GM19324 (cell line): ENCODE data around the gene OR10G7.

Experiments
- ATAC-seq: cut with Tn5 transposase; IDR thresholded peaks from one replicate; pipeline ENCODE4 v1.9.1; 2021; ENCODE audit warnings: mild to moderate bottlenecking, moderate library complexity; ENCODE audit not compliant: unreplicated experiment, low FRiP score

Gene OR10G7

GRCh38 chr11:124041254-124041653, at the start of gene OR10G7:
Gene OR10G7 (minus strand): TSS chr11:124041325. CDS start chr11:124039001, 2,324 bp downstream.
- ATAC-seq: no peak

DNA sequence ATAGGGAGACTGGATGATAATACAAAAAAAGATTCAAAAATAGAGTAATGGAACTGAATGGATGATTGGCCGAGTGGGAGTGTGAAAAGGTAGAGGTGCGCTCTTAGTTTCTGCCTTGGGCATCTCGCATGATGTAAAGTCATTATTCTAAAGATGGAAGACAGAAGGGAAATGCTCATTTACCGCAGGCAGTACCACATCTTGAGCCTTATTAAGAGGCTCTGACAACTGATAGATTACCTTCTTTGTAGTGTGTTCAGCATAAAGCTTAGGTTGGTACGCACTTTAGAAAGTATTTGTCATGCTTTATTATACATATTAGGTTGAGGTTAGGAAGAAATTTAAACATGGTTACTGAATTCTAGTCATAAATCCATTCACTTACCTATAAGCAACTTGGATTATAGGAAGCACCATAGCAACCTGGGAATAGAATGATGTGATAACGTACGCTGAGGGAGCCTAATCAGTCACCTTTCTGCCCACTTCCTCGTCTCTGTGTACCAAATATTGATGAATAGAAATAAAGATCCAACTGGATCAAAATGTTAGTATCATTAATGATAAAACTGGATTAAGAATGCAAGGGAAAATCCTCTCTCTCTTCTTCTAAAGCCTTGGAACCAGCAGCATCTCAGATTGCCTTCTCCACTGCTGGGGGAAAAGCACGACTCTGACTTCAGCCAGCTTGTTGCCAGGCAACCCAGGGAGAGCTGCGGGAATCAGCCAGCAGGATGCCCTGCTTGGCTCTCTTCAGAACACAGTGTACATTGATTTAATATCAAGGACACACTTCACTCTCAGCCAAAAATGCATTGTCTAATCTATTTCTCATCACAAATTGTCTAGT, 45.1 kb upstream of the OR10G7 start:
- ATAC-seq: no peak

DNA sequence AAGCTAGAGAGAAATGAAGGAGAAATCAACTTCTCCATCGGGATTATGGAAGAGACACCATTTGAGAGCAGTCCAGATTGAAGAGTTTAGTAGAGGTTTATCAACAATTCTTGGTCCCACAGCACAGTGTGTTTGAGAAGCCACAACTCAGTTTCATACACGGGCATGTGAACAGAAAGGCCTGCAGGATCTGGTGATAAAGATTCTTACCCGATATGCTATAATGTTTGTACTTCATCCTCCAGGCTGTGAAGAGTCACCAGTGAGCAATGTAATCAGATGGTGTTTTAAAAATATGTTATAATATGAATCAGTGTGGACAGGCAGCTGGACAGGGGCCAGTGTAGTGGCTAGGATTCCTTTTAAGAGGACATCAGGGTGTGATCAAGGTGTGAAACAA, 44.5 kb upstream of the OR10G7 start:
- no peak for ATAC-seq

- ATAC-seq: no peak
Observed at GRCh38 chr11:124082371-124082770, 41.2 kb upstream of the OR10G7 start.

- no peak for ATAC-seq
Observed at GRCh38 chr11:124081483-124081882, 40.4 kb upstream of the OR10G7 start.

DNA sequence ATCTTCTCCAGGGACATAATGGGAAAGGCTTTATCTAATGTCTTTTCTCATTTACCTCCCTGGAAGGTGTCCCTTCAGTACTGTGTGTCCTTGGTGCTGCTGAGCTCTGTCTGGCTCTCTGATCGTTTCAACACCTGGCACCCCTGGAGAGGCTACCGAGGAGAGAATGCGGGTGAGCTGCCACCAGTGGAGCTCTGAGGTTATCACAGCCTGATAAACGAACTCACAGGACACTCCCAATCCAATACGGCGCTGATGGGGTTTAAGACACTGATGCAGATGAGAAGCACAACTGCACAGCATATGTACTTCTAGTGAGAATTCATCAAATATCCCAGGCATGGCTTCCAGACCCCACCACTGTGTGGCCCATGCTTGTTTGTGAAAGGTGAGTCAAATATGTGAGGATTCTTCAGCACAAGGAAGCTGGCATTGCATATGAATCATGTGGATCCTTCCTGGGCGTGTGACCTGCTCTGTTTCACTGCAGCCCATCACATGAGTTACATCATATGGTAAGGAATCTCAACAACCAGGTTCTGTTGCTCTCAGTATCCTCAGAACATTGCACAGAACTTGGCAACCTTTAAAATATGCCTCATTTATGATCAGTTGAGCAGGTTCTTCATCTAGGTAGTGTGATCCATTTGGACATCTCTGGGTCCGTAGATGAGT, 39.3 kb upstream of the OR10G7 start:
- ATAC-seq: no peak

GRCh38 chr11:124079631-124080326, 38.7 kb upstream of the OR10G7 start:
- ATAC-seq: no peak

GRCh38 chr11:124078591-124078990, 37.5 kb upstream of the OR10G7 start:
- ATAC-seq: no peak

- no peak for ATAC-seq
Observed at GRCh38 chr11:124077266-124077665, 36.1 kb upstream of the OR10G7 start.

- ATAC-seq: peak; percentile 64
Observed at GRCh38 chr11:124075841-124076651, 34.9 kb upstream of the OR10G7 start.

GRCh38 chr11:124075492-124075840, 34.3 kb upstream of the OR10G7 start:
- no peak for ATAC-seq

DNA sequence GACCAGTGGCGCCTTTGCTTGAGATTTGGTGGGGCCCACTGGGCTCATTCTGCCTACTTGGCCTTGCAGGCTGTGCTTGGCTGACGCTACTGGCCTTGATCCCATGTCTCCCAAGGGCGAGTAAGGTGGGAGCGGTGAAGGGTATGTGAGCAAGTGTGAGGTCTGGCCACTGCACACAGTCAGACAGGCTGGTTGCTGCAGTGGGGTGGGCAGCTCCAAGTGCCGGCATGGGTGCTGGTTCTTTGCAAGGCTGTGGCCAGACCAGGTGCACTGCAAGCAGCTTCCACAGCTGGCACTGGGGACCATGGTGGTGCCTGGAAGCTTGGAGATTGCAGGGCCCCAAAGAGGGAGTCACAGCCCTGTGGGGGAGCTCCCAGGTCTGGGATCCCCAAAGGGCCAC, 33.4 kb upstream of the OR10G7 start:
- ATAC-seq: no peak

- no peak for ATAC-seq
Observed at GRCh38 chr11:124072147-124072546, 31.0 kb upstream of the OR10G7 start.

GRCh38 chr11:124071623-124071948, 30.5 kb upstream of the OR10G7 start:
- no peak for ATAC-seq

DNA sequence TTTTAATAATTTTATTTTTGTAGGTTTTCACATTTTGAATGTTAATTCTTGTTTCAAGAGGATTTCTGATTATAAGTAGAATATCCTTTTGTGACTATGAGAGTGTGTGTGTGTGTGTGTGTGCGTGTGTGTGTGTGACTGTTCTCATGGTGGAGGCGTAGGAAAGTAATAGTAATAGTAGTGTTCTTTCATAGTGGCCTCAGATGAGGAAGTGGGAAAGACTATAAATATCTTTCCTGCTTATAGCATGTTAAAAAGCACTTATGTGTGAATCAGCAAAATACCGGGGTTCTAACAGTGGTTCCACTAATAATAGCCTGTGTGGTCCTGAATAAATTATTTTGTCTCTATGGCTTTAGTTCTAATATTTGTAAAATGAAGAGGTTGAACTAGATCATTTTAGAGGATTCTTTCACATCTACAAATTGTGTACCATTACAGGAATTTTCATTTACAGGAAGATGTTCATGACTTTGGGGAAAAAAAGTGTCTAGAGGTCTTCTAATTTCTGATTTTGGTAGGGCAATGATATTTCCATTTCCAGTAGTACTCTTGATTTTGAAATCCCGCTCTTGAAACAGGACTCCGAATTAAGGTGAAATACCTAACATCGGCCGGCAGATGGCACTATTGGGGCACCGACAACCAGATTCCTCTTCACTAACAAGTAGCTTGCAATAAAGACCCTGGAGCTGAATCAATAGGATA, 29.9 kb upstream of the OR10G7 start:
- ATAC-seq: peak; percentile 47

GRCh38 chr11:124069429-124070401, 28.6 kb upstream of the OR10G7 start:
- ATAC-seq: peak; percentile 89

GRCh38 chr11:124068601-124069110, 27.5 kb upstream of the OR10G7 start:
- no peak for ATAC-seq

GRCh38 chr11:124052966-124053365, 11.8 kb upstream of the OR10G7 start:
- ATAC-seq: no peak

DNA sequence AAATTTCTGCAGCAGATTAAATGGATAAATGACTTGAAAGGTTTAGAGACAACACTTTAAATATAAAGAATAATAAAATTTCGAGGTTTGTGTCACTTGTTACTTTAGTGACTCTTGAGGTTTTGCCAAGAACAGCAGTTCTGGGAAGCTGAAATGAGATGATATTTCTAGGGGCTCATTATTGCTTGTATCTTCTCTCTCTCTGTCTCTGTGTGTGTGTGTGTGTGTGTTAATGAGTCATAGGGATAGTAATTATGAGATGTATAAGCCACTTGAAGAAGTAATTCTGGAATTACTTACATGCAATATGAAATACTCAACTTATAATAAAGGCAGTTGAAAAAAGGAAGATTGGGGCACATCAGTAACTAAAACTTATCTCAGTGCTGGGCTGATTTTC, 9.6 kb upstream of the OR10G7 start:
- no peak for ATAC-seq
